GM23338 (cell line): ENCODE data around the gene P2RX7.

Experiments used
- EZH2 ChIP-seq: fragments of 200-600 bp; sonication (generic); IDR thresholded peaks from one replicate; pipeline ENCODE4 v1.8.0; 2017; ENCODE audit warnings: antibody characterized with exemption, mild to moderate bottlenecking, low read depth; ENCODE audit not compliant: unreplicated experiment
- POLR2AphosphoS5 ChIP-seq: IDR thresholded peaks from 2 replicates; pipeline ENCODE4 v1.6.1; 2016; ENCODE audit warnings: antibody characterized with exemption, low read depth
- TF ChIP-seq, protein P1 (sequence below), 2 experiments: fragments of 200-600 bp in 1 of 2; sonication (generic) in 1 of 2; conservative IDR thresholded peaks; 2 replicates each; pipeline versions ENCODE4 v1.5.1 to v1.6.1; 2016 to 2017; ENCODE audit warnings: antibody characterized with exemption in 2 of 2, low read depth in 2 of 2, mild to moderate bottlenecking in 2 of 2, moderate library complexity in 1 of 2
- TF ChIP-seq, protein P2 (sequence below): IDR thresholded peaks from one replicate; pipeline ENCODE4 v1.6.1; 2018; ENCODE audit warnings: antibody characterized with exemption; ENCODE audit not compliant: unreplicated experiment

DNA sequence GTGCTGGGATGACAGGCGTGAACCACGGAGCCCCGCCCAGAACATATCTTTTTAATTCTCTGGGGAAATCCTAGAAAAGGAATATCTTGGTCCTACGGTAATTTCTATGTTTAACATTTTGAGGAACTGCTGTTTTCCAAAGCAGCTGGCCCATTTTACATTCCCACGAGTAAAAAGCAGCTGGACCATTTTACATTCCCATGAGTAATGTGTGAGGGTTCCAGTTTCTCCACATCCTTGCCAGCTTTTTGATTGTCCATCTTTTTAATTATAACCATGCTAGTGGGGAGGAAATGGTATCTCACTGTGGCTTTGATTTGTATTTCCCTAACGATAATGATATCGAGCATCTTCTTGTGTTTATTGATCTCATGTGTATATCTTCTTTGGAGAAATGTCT is 72.8 kb downstream of the P2RX7 start:
- TF ChIP-seq, protein P1, sequence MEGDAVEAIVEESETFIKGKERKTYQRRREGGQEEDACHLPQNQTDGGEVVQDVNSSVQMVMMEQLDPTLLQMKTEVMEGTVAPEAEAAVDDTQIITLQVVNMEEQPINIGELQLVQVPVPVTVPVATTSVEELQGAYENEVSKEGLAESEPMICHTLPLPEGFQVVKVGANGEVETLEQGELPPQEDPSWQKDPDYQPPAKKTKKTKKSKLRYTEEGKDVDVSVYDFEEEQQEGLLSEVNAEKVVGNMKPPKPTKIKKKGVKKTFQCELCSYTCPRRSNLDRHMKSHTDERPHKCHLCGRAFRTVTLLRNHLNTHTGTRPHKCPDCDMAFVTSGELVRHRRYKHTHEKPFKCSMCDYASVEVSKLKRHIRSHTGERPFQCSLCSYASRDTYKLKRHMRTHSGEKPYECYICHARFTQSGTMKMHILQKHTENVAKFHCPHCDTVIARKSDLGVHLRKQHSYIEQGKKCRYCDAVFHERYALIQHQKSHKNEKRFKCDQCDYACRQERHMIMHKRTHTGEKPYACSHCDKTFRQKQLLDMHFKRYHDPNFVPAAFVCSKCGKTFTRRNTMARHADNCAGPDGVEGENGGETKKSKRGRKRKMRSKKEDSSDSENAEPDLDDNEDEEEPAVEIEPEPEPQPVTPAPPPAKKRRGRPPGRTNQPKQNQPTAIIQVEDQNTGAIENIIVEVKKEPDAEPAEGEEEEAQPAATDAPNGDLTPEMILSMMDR (conservative IDR thresholded peaks at IDR 0.05; ENCODE audit: low read depth in 2 of 2) = no peak
- TF ChIP-seq, protein P2, sequence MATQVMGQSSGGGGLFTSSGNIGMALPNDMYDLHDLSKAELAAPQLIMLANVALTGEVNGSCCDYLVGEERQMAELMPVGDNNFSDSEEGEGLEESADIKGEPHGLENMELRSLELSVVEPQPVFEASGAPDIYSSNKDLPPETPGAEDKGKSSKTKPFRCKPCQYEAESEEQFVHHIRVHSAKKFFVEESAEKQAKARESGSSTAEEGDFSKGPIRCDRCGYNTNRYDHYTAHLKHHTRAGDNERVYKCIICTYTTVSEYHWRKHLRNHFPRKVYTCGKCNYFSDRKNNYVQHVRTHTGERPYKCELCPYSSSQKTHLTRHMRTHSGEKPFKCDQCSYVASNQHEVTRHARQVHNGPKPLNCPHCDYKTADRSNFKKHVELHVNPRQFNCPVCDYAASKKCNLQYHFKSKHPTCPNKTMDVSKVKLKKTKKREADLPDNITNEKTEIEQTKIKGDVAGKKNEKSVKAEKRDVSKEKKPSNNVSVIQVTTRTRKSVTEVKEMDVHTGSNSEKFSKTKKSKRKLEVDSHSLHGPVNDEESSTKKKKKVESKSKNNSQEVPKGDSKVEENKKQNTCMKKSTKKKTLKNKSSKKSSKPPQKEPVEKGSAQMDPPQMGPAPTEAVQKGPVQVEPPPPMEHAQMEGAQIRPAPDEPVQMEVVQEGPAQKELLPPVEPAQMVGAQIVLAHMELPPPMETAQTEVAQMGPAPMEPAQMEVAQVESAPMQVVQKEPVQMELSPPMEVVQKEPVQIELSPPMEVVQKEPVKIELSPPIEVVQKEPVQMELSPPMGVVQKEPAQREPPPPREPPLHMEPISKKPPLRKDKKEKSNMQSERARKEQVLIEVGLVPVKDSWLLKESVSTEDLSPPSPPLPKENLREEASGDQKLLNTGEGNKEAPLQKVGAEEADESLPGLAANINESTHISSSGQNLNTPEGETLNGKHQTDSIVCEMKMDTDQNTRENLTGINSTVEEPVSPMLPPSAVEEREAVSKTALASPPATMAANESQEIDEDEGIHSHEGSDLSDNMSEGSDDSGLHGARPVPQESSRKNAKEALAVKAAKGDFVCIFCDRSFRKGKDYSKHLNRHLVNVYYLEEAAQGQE = no peak
- no peak for TF ChIP-seq EZH2
- TF ChIP-seq POLR2AphosphoS5 = no peak
